TTC549 (cell line): ENCODE results near the gene P2RX4.
"Not testable (repeated sequence)": the region's sequence is repeated elsewhere in the genome, so short reads cannot be mapped to it uniquely, and the experiment has no call there.

Experiments used
- FAIRE-seq: peaks from 2 replicates; lab custom pipeline; 2012; peaks lifted over from hg19 to GRCh38; lab: Jason Lieb, UNC

P2RX4 gene, protein sequence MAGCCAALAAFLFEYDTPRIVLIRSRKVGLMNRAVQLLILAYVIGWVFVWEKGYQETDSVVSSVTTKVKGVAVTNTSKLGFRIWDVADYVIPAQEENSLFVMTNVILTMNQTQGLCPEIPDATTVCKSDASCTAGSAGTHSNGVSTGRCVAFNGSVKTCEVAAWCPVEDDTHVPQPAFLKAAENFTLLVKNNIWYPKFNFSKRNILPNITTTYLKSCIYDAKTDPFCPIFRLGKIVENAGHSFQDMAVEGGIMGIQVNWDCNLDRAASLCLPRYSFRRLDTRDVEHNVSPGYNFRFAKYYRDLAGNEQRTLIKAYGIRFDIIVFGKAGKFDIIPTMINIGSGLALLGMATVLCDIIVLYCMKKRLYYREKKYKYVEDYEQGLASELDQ

DNA sequence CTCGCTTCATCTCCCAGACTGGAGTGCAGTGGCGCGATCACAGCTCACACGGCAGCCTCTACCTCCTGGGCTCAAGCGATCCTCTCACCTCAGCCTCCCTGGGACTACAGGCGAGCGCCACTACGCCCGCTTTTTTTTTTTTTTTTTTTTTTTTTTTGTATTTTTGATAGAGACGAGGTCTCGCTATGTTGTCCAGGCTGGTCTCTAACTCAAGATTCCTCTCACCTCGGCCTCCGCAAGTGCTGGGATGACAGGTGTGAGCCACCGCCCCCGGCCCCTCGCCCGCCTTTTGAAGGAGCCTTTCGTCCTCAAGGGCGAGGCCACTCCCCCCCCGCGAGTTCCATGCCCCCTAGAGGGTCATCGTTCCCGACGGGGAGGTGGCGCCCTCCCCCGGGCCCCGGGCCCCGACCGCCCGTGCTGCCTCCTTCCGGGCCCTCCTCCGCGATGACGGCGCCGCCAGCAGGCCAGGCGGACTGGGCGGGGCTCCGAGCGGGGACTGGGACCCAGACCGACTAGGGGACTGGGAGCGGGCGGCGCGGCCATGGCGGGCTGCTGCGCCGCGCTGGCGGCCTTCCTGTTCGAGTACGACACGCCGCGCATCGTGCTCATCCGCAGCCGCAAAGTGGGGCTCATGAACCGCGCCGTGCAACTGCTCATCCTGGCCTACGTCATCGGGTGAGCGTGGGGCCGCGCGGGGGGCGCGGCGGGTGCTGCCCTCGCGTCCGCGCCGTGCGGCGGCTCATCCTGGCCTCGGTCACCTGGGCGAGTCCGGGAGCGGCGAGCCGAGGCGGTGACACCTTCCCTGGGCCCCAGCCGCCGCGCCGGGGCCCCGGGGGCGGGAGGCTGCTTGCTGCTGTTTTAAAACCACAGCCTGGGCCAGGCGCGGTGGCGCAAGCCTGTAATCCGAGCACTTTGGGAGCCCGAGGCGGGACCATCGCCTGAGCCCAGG is at the start of gene P2RX4:
P2RX4 (plus strand) TSS at position 506 of the 949 bp plus-strand sequence; CDS start at position 542, 36 bp downstream.
- no peak for FAIRE-seq

GRCh38 chr12:121162384-121162783 is 47.5 kb upstream of the P2RX4 start:
- FAIRE-seq, result no peak

DNA sequence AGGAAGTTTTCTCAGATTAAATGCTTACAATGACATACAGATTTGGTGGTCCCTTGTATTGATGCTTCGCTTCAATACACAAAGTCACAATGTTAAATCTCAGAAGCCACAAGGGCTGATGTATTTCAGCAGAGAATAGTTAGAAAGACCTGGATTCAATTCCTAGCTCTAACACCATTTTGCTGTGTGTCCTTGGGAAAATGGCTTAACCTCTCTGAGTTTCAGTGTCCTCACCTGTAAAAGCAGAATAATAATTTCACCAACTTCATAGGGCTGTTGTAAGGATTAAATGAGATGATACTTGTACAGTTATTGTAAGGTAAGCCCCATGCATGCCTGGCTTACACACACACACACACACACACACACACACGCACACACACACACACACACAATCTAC is 46.9 kb upstream of the P2RX4 start:
- FAIRE-seq, result no peak

DNA sequence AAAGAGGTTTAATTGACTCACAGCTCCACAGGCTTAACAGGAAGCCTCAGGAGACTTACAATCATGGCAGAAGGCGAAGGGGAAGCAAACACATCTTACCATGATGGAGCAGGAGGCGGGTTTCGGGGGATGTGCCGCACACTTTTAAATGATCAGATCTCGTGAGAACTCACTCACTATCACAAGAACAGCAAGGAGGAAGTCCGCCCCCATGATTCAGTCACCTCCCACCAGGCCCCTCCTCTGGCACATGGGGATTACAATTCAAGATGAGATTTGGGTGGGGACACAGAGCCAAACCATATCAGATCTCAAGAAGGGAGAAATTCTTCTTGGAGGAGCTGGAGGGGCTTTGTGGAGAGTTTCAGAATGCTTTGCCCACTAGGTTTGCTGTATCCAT is 45.1 kb upstream of the P2RX4 start:
- FAIRE-seq, result not testable (repeated sequence)

- no peak for FAIRE-seq
Observed at GRCh38 chr12:121165316-121165715, 44.6 kb upstream of the P2RX4 start.

GRCh38 chr12:121166356-121166755 is 43.6 kb upstream of the P2RX4 start:
- no peak for FAIRE-seq

DNA sequence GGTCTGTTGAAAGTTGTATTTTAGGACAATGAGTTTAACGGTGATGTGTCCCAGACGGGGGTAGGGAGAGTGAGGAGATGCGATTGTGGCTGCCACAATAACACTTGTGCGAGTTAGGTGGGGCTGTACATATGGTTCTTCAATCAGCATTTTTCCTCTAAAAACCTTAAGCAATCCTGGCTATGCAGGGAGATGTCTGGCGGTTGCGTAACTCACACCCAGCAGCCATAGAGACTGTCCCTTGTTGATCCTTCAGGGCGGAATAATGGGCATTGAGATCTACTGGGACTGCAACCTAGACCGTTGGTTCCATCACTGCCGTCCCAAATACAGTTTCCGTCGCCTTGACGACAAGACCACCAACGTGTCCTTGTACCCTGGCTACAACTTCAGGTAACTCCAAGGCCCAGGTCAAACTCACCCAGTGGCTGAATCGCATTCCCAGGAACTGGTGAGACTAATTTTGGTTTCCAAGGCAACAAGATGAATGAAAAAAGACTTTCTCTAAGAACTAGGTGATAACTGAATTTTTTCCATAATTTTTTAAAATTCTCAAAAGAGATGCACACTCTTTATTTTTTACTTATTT is 42.6 kb upstream of the P2RX4 start:
- FAIRE-seq, result no peak

GRCh38 chr12:121167951-121168350 is 42.0 kb upstream of the P2RX4 start:
- FAIRE-seq, result no peak

DNA sequence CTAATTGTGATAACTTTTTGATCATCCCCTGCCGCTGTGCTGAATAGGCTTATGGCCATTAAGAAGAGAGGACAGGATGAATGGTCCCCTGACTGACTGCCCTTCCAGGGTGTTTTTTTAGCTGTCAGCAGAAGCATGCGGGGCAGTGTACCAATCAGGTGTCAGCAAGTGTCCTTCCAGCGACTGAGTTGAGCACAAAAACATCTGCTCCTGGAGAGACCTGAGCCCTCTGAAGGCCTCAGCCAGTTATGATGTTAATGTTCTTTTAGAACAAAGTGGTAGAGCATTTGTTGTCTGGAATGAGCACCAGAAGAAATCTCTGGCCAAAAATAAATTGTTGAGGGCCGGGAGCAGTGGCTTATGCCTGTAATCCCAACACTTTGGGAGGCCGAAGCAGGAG is 39.8 kb upstream of the P2RX4 start:
- no peak for FAIRE-seq

- no peak for FAIRE-seq
Observed at GRCh38 chr12:121170611-121171260, 39.2 kb upstream of the P2RX4 start.

DNA sequence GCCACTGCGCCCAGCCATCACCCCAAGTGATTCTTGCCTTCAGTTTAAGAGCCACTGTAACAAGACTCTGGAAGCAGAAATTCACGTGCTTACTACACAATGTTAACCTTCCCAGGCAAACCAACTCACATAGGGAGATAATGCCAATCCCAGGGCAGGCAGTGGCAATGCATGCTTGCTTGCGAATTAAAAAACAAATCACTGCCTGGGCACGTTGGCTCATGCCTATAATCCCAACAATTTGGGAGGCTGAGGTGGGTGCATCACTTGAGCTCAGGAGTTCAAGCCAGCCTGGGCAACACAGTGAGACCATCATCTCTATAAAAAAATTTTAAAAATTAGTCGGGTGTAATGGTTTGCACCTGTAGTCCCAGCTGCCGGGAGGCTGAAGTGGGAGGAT is 37.8 kb upstream of the P2RX4 start:
- FAIRE-seq, result no peak

- no peak for FAIRE-seq
Observed at GRCh38 chr12:121175383-121176119, 34.4 kb upstream of the P2RX4 start.

- no peak for FAIRE-seq
Observed at GRCh38 chr12:121176826-121177529, 33.0 kb upstream of the P2RX4 start.

DNA sequence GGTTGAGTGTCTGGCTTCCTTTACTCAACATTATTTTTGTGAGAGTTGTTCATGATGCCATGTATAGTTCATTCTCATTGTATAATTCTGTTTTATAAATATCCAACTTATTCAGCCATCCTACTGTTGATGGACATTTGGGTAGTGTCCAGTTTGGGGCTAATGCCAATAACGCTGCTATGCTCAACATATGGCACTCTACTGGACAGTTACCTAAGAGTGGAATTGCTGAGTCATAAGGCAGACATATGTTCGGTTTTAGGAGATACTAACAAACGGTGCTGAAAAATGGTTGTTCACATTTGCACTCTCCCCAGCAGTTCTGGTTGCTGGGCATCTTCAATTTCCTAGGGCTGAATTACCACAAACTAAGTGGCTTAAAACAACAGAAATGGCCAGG is 28.7 kb upstream of the P2RX4 start:
- no peak for FAIRE-seq

DNA sequence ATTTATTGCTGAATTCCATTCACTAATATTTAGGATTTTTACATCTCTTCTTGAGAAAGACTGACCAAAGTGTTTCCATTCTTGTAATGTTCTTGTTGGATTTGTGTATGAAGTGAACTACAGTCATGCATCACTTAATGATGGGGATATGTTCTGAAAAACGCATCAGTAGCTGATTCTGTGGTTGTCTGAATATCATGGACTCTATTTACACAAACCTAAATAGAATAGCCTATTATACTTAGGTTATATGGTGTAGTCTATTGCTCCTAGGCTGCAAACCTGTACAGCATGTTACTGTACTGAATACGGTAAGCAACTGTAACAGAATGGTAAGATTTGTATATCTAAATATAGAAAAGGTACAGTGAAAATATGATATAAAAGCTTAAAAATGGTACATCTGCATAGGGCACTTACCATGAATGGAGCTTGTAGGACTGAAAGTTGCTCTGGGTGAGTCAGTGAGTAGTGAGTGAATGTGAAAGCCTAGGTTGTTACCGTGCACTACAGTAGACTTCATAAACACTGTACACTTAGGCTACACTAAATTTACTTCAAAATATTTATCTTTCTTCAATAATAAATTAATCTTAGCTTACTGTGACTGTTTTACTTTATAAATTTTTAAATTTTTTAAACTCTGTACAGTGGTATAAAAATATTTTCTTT is 27.6 kb upstream of the P2RX4 start:
- no peak for FAIRE-seq

DNA sequence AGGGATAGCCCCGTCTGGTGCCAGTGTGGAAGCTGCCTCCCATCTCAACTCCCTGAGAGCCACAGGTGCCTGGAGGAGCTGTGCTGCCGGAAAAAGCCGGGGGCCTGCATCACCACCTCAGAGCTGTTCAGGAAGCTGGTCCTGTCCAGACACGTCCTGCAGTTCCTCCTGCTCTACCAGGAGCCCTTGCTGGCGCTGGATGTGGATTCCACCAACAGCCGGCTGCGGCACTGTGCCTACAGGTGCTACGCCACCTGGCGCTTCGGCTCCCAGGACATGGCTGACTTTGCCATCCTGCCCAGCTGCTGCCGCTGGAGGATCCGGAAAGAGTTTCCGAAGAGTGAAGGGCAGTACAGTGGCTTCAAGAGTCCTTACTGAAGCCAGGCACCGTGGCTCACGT is 25.5 kb upstream of the P2RX4 start:
- no peak for FAIRE-seq

- FAIRE-seq, result no peak
Observed at GRCh38 chr12:121184984-121185889, 24.7 kb upstream of the P2RX4 start.

- FAIRE-seq, result no peak
Observed at GRCh38 chr12:121186826-121187225, 23.1 kb upstream of the P2RX4 start.

- no peak for FAIRE-seq
Observed at GRCh38 chr12:121187501-121187900, 22.4 kb upstream of the P2RX4 start.
